NCI-H1930 (cell line): ENCODE results near the gene KRTAP9-4.
"Not testable (repeated sequence)": the region's sequence is repeated elsewhere in the genome, so short reads cannot be mapped to it uniquely, and the experiment has no call there.

Experiments used
- DNase-seq, 2 experiments: peaks; one replicate each; lab custom pipeline; 2025; lab: John Stamatoyannopoulos, UW

The KRTAP9-4 gene

GRCh38 chr17:41265078-41265477 is 15.6 kb downstream of the KRTAP9-4 start, which contains the start of gene KRTAP9-6:
TSS of gene KRTAP9-6 (plus strand) at chr17:41265378. CDS start at chr17:41265378, 0 bp downstream.
- no peak for DNase-seq

GRCh38 chr17:41267711-41268110 is 18.2 kb downstream of the KRTAP9-4 start:
- DNase-seq: no peak

DNA sequence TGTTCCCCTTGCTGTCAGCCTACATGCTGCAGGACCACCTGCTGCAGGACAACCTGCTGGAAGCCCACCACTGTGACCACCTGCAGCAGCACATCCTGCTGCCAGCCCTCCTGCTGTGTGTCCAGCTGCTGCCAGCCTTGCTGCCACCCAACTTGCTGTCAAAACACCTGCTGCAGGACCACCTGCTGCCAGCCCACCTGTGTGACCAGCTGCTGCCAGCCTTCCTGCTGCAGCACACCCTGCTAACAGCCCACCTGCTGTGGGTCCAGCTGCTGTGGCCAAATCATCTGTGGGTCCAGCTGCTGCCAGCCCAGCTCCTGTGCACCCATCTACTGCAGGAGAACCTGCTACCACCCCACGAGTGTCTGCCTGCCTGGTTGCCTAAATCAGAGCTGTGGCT is 21.8 kb downstream of the KRTAP9-4 start:
- DNase-seq: not testable (repeated sequence)

DNA sequence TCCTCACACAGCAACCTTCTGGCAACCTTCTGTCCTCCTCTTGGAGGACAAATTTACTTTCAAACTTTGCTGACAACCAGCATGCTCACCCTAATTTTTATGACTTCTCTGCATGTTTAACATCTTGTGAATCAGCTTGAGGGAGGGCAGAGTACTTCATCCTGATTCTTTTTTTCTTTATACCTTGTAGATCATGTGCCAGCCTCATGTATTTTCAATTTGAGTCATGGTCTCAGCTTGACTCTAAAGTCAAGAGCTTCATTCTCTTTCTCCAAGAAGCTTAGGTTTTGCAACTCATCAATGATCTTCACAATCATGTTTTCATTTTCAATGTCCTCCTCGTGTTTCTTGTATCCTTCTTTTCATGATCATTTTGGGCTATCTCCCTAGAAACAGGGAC is 22.4 kb downstream of the KRTAP9-4 start:
- DNase-seq: no peak

- not testable (repeated sequence) for DNase-seq
Measured at GRCh38 chr17:41275648-41276190, 26.2 kb downstream of the KRTAP9-4 start, which contains the start of gene KRTAP9-7. TSS of gene KRTAP9-7 (plus strand) at chr17:41275698. CDS start at chr17:41275698, 0 bp downstream.

DNA sequence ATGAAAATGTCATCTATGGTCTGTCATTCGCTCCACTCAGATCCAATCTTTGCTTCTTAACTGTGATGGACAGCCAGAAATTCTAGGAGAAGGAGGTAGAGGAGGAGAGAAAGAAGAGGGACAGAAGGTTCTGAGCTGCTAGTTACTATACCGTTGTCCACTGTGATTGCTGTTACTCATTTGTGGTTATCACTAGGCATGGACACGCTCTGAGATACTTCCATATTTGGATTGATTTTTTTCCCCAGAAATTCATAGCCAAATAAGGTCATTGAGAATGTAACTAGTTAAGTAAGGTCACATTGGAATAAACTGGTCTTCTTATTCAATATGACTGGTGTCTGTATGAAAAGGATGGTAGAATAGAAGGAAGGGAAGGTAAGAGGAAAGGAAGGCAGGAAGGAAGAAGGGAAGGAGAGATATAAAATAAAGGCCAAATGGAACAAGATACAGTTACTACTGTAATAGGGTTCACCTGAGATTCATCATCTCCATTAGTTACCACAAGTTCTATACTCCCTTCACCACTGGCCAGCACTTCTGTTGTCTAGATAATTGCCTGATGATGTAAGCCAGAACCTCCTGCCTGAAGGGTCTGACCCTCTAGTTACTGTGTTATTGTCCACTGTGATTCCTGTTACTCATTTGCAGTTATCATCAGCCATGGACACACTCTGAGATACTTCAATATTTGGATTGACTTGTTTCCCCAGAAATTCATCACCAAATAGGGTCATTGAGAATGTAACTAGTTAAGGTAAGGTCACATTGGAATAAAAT is 28.9 kb downstream of the KRTAP9-4 start:
- no peak for DNase-seq

DNA sequence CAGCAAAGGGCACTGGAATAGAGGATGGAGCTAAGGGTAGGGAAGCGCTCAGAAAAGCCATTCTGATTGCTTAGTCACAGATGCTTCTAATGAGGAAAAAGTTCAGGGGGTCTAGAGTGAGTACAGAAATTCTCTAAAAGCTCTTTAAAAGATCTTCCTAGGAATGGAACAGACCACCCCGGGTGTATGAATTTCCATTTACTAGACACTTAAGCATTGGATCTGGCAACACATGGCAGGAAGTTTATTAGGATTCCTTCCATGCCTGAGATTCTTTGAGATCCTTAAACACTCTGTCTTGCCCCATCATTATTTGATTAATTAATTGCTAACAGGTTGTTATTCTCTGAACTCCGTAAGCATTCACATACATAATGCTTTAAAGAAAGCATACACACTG is 34.6 kb downstream of the KRTAP9-4 start:
- no peak for DNase-seq

- DNase-seq: no peak
Measured at GRCh38 chr17:41284546-41284945, 35.1 kb downstream of the KRTAP9-4 start.

DNA sequence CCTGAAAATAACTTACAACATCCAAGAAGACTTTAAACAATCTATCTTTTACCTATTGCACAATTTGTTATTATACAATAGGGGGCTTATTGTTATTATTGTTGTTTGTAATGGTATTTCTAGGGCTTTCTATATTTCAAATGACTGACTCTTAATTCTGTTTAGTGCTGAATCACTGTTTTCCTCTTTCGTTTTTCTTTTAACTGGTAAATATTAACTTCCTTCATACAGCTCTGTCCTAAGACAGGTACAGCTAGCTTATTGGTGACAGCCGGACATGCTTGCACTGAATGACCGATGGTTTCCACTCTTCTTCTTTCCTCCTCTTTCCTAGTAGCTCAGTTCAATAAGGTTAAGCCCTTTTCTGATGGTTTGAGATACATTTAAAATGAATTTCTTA is 37.6 kb downstream of the KRTAP9-4 start:
- no peak for DNase-seq

GRCh38 chr17:41294016-41294415 is 44.5 kb downstream of the KRTAP9-4 start:
- no peak for DNase-seq

- no peak for DNase-seq
Measured at GRCh38 chr17:41296846-41297245, 47.4 kb downstream of the KRTAP9-4 start.

DNA sequence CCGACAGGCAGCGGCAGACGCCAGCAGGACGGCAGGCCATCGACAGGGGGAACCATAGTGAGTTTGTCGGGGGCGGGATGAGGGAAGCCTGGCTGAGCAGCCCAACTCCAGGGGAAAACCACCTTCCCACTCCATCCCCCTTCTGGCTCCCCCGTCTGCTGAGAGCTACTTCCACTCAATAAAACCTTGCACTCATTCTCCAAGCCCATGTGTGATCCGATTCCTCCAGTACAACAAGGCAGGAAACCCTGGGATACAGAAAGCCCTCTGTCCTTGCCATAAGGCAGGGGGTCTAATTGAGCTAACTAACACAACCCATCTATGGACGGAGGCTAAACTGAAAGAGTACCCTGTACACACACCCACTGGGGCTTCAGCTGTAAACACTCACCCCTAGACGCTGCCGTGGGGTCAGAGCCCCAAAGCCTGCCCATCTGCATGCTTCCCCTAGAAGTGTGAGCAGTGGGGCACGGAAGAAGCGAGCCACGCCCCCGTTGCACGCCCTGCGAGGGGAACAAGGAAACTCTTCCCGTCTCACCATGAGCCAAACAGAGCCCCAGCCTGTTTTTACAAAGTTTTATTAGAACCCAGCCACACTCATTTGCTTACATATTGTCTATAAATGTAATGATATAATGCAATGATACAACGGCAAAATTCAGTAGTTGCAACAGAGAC is 49.1 kb downstream of the KRTAP9-4 start:
- DNase-seq: no peak
